ENCODE data around the gene CTSZ. TPM values are rescaled to one million over a fixed set of nuclear protein-coding genes. Genes with fewer than 3 reads are reported as not detected.

Gene CTSZ
- total RNA-seq = 10 to 100 TPM; 17.3 to 17.9 TPM

DNA sequence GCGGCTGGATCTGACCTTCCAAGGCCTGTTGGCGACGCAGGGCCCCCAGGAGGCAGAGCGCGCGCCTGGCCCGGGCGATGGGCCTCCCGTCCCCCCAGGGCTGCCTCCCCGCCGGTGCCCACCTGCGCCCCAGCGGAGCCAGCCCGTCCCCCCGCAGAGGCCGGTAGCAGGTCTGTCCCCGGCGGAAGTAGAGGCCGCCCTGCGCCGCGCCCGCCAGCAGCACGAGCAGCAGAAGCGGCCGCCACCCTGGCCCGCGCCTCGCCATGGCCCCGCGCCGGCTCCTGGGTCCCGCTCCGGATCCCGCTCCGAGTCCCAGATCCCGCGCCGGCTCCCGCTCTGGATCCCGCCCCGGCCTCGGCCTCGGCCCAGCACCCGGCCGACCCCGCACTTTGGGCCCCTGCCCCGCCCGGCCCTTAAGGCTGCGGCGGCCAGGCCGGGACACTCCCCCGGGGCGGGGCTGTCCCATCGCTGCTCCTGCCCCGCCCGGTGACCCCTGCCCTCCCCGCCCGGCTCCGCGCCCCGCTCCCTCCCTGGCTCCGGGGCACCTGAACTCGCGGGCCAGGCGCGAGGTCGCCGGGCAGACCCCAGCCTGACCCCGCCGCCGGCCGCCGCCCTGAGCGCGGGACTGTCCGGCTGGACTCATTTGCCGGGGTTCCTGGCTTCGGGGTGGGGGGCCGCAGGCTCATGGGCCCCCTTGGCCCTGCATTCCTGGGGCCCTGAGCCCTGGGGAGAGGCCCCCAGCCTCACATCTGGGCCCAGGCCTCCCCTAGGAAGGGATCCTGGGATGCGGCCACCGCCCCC is at the start of gene CTSZ:
CTSZ (minus strand) TSS at position 391 of the 801 bp plus-strand sequence; CDS start at position 265, 126 bp downstream.
- Mint-ChIP-seq H3K9me3 (no peaks in the 10 kb centered on the region), H3K27ac (no peak within 1 kb of the TSS), H3K4me3 (peak within 1 kb of the TSS; percentile 73), H3K36me3 (ENCODE audit: low read depth) (no peaks in the 10 kb centered on the region), H3K27me3 (ENCODE audit: low read depth) (no peaks in the 10 kb centered on the region), H3K4me1 (ENCODE audit: low read depth) (peaks cover 31% of the 10 kb centered on the region)
- intact Hi-C loops (cut with micrococcal nuclease) = loop anchor here (1.0 kb wide), 1 partner anchor 25 kb away; the partner anchor contains the start of gene ATP5F1E
- CTCF ChIA-PET = no interaction called here
- peak; percentile 43 for DNase-seq

DNA sequence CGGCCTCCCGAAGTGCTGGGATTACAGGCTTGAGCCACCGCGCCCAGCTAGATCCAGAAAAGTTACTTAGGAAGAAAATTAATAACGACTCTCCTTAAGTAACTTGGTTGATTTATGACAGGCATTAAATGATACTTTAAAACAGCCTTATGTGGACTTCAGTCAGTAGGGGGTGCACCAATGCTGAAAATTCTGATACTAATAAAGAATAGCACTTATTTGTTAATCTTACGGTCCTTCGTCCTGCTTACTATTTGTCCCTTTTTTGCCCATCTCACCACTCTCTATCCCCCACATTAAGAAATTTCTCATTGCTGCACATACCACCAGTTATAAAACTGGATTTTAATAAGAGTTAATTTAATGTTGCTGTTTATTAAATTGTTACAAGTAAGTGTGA is 48.2 kb upstream of the CTSZ start:
- H3K9me3 Mint-ChIP-seq = no peaks in the 10 kb centered on the region
- CTCF ChIA-PET = interaction anchor here (0.7 to 1.8 kb wide), 4 partner anchors 9 to 347 kb away, joined by 3 to 5 read pairs (median 4); no protein-coding TSS in a partner anchor
- H3K27ac Mint-ChIP-seq = no peak overlapping the region
- no peaks in the 10 kb centered on the region for H3K36me3 Mint-ChIP-seq (ENCODE audit: low read depth)
- no peak overlapping the region for H3K4me3 Mint-ChIP-seq
- peaks cover 5% of the 10 kb centered on the region for H3K27me3 Mint-ChIP-seq (ENCODE audit: low read depth)
- H3K4me1 Mint-ChIP-seq (ENCODE audit: low read depth) = no peaks in the 10 kb centered on the region
- no peak for DNase-seq
- intact Hi-C loops (cut with micrococcal nuclease) = loop anchor here (1.0 kb wide), 1 partner anchor 32 kb away; no protein-coding TSS in a partner anchor

DNA sequence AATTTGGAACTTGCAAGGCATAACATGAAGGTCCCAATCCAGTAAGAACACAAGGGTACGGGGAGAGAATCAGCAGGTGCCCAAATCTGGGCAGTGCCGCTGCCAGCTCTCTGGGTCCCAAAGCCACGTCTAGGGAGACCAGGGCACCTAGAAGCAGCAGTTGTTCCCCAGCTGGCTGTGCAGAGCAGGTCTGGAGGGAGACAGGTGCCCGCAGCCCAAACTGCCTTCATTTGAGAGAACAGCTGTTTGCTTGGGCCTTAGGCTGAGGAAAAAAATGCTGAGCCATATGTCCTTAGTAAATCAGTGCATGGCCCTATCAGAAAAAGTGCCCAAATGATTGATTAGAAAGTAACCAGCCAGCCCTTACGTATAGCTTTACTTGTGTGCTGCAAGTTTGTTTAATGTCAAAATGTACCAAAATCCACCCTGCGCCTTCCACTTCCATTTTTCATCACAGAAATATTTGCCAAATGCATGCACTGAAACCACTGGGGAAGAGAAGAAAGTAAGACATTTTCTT is 44.7 kb upstream of the CTSZ start:
- CTCF ChIA-PET = interaction anchor here (1.0 kb wide), 1 partner anchor 156 kb away, joined by 3 read pairs; no protein-coding TSS in a partner anchor
- Mint-ChIP-seq H3K4me1 (ENCODE audit: low read depth) (peaks cover 10% of the 10 kb centered on the region), H3K4me3 (no peak overlapping the region), H3K9me3 (no peaks in the 10 kb centered on the region), H3K36me3 (ENCODE audit: low read depth) (no peaks in the 10 kb centered on the region), H3K27ac (no peak overlapping the region), H3K27me3 (ENCODE audit: low read depth) (peaks cover 8% of the 10 kb centered on the region)
- intact Hi-C loops (cut with micrococcal nuclease) = no loop called here
- no peak for DNase-seq

DNA sequence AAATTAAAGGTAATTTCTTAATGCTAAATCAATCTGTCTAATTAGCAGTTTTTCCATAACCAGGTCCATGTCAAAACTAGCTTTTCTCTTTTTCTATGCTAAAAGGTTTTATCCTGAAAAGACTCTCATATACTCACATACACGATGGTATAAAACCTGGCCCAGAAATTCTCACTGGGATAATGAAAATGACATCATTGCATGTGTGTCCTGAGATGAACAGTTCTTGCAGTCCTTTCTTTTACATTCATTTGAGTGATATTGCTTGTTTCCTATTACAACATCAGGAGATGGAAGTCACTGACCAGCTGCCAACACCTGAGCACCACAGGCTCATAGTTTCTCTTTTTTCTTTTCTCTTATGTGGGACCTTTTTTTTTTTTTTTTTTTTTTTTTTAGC is 43.4 kb upstream of the CTSZ start:
- Mint-ChIP-seq H3K4me3 (no peak overlapping the region), H3K27ac (no peak overlapping the region), H3K36me3 (ENCODE audit: low read depth) (no peaks in the 10 kb centered on the region), H3K9me3 (no peaks in the 10 kb centered on the region), H3K27me3 (ENCODE audit: low read depth) (peaks cover 8% of the 10 kb centered on the region), H3K4me1 (ENCODE audit: low read depth) (peaks cover 10% of the 10 kb centered on the region)
- no peak for DNase-seq
- CTCF ChIA-PET = interaction anchor here (0.6 to 1.0 kb wide), 2 partner anchors 157 to 188 kb away, joined by 3 read pairs; no protein-coding TSS in a partner anchor
- intact Hi-C loops (cut with micrococcal nuclease) = no loop called here

DNA sequence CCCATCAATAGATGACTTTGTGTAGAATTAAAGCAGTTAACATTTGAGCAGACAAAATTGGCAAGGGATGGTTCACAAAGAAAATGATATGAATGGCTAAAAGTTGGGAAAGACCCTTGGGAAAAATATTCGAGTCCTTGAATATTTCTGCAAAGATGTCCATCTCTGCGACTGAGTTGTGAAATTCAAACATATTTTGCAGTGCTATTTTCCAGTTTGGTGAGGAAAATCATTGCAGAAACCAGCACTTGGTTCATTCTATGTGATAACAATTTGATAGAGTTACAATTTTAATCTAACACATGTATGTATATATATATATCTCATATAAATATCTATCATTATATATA is 41.6 kb upstream of the CTSZ start:
- CTCF ChIA-PET = no interaction called here
- intact Hi-C loops (cut with micrococcal nuclease) = no loop called here
- peaks cover 13% of the 10 kb centered on the region for H3K4me1 Mint-ChIP-seq (ENCODE audit: low read depth)
- no peak overlapping the region for H3K4me3 Mint-ChIP-seq
- H3K9me3 Mint-ChIP-seq = no peaks in the 10 kb centered on the region
- H3K36me3 Mint-ChIP-seq (ENCODE audit: low read depth) = no peaks in the 10 kb centered on the region
- no peak for DNase-seq
- H3K27ac Mint-ChIP-seq = no peak overlapping the region
- H3K27me3 Mint-ChIP-seq (ENCODE audit: low read depth) = peaks cover 3% of the 10 kb centered on the region

DNA sequence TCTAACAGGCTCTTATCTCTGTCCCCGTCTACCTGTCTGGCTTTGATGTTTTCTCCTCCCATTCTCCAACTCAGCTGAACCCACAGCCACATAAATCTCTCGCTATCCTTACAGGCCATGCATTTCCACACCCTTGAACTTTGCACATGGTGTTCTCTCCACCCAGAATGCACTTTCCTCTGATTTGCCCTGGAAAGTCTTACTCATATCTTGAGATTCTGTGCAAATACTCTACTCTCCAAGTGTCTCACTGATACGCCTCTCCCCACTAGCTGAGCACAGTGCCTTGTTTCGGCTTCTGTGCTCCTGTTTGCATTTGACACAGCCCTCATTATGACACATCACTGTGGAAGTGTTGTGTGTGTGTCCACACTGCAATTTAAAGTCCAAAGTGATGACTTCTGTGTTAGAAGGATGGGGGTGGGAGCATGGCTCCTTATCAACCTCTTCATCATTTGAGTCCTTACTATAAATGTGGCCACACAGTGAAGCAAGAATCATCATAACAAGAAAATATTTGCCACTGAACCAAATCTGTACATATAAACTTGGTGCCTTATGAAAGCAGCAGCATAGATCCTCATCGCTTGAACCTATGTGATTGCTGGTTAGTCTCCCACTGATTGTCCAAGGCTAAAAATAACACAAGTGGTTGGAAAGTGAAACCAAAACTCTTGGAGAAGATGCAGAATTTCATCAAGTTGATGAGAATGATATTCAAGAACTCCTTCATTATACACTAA is 41.1 kb upstream of the CTSZ start:
- no peak for DNase-seq
- intact Hi-C loops (cut with micrococcal nuclease) = no loop called here
- CTCF ChIA-PET = no interaction called here

DNA sequence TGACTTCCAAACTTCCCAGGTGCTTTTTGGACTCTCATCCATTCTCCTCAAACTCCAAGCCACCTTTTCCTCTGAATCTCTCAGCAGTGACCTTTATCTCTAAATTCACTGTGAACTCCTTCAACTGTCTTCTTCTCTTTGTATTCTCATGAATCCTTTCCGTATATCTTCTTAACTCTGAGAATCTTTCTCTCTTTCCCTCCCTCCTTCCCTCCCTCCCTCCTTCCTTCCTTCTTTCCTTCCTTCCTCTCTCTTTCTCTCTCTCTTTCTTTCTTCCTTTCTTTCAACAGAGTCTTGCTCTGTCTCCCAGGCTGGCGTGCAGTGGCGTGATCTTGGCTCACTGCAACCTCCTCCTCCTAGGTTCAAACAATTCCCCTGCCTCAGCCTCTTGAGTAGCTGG is 39.8 kb upstream of the CTSZ start:
- intact Hi-C loops (cut with micrococcal nuclease) = no loop called here
- Mint-ChIP-seq H3K9me3 (no peaks in the 10 kb centered on the region), H3K4me1 (ENCODE audit: low read depth) (peaks cover 20% of the 10 kb centered on the region), H3K27ac (no peak overlapping the region), H3K27me3 (ENCODE audit: low read depth) (peaks cover 3% of the 10 kb centered on the region), H3K36me3 (ENCODE audit: low read depth) (no peaks in the 10 kb centered on the region), H3K4me3 (no peak overlapping the region)
- CTCF ChIA-PET = no interaction called here
- no peak for DNase-seq

More for the DNA sequence above, 41.1 kb upstream of the CTSZ start:
- H3K27me3 Mint-ChIP-seq (ENCODE audit: low read depth) = peaks cover 3% of the 10 kb centered on the region
- H3K4me1 Mint-ChIP-seq (ENCODE audit: low read depth) = peaks cover 19% of the 10 kb centered on the region
- H3K4me3 Mint-ChIP-seq = no peak overlapping the region
- H3K36me3 Mint-ChIP-seq (ENCODE audit: low read depth) = no peaks in the 10 kb centered on the region
- H3K27ac Mint-ChIP-seq = no peak overlapping the region
- no peaks in the 10 kb centered on the region for H3K9me3 Mint-ChIP-seq

DNA sequence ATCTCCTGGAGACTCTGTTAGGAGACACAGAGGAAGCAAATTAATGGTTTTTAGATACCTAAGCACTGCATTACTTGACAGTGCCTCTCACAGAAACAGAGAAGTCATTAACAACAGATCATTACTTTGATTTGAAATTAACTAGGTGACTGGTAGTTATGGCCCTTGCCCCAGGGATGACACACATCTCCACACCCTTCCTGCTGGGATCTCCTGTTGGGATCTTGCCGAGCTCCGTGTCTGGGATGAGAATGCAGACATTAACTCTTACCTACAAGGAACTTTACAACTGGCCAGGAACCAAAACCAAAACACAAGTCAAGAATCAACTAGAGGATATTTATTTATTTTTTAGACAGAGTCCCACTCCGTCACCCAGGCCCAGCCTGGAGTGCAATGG is 37.7 kb upstream of the CTSZ start:
- Mint-ChIP-seq H3K4me3 (no peak overlapping the region), H3K36me3 (ENCODE audit: low read depth) (peaks cover 16% of the 10 kb centered on the region), H3K27ac (no peak overlapping the region), H3K9me3 (no peaks in the 10 kb centered on the region), H3K27me3 (ENCODE audit: low read depth) (peaks cover 3% of the 10 kb centered on the region), H3K4me1 (ENCODE audit: low read depth) (peaks cover 36% of the 10 kb centered on the region)
- DNase-seq = no peak
- CTCF ChIA-PET = no interaction called here
- intact Hi-C loops (cut with micrococcal nuclease) = loop anchor here (5.0 kb wide), 1 partner anchor 33 kb away; no protein-coding TSS in a partner anchor

DNA sequence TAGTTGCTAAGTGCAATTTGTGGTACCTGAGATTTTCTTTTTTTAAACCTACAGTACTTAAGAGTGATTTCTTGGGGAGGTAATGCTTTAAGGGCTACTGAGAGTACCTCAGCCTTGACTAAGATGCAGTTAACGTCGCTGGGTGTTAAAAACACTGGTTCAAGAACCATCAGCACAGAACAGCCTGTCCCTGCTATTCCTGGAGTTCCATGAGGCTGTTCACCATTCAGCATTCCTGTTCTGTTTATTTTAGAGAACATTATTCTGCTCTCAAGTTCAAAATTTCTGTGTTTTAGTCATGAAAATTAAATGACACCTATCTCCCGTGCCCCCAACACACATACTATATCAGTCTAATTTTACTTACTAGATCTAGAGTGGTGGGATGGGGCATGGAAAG is 37.2 kb upstream of the CTSZ start:
- no peak for DNase-seq
- H3K27ac Mint-ChIP-seq = peak overlapping the region; percentile 9
- CTCF ChIA-PET = interaction anchor here (1.4 to 1.8 kb wide), 2 partner anchors 163 to 178 kb away, joined by 7 to 10 read pairs; no protein-coding TSS in a partner anchor
- H3K4me1 Mint-ChIP-seq (ENCODE audit: low read depth) = peaks cover 39% of the 10 kb centered on the region
- H3K27me3 Mint-ChIP-seq (ENCODE audit: low read depth) = peaks cover under 1% of the 10 kb centered on the region
- no peaks in the 10 kb centered on the region for H3K9me3 Mint-ChIP-seq
- intact Hi-C loops (cut with micrococcal nuclease) = loop anchor here (5.0 kb wide), 1 partner anchor 33 kb away; no protein-coding TSS in a partner anchor
- no peak overlapping the region for H3K4me3 Mint-ChIP-seq
- H3K36me3 Mint-ChIP-seq (ENCODE audit: low read depth) = peaks cover 17% of the 10 kb centered on the region

DNA sequence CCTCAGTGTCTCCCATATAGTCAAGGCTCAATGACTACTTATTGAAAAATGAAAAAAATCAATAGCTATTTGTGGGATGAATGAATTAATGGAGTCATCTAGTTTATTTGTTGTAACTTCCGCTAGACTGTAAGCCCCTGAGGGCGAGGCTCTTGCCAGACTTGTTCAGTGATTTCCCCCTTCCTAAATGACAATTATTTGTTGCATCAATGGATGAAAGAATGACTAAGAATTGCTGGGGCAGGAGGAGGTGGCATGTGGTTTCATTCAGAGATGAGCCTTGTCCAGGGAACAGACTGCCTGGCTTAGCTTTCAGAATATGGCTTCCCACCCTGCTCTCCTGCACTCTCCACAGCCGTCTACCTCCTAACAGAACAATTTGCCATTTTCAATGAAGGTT is 36.6 kb upstream of the CTSZ start:
- intact Hi-C loops (cut with micrococcal nuclease) = loop anchor here (5.0 kb wide), 1 partner anchor 34 kb away; no protein-coding TSS in a partner anchor
- no peaks in the 10 kb centered on the region for H3K27me3 Mint-ChIP-seq (ENCODE audit: low read depth)
- H3K27ac Mint-ChIP-seq = peak overlapping the region; percentile 78
- peaks cover 17% of the 10 kb centered on the region for H3K36me3 Mint-ChIP-seq (ENCODE audit: low read depth)
- no peak for DNase-seq
- no peaks in the 10 kb centered on the region for H3K9me3 Mint-ChIP-seq
- peak overlapping the region; percentile 75 for H3K4me3 Mint-ChIP-seq
- peaks cover 44% of the 10 kb centered on the region for H3K4me1 Mint-ChIP-seq (ENCODE audit: low read depth)
- CTCF ChIA-PET = interaction anchor here (1.2 to 1.8 kb wide), 3 partner anchors 12 to 178 kb away, joined by 6 to 10 read pairs (median 7); partner anchors contain the start of gene ATP5F1E

DNA sequence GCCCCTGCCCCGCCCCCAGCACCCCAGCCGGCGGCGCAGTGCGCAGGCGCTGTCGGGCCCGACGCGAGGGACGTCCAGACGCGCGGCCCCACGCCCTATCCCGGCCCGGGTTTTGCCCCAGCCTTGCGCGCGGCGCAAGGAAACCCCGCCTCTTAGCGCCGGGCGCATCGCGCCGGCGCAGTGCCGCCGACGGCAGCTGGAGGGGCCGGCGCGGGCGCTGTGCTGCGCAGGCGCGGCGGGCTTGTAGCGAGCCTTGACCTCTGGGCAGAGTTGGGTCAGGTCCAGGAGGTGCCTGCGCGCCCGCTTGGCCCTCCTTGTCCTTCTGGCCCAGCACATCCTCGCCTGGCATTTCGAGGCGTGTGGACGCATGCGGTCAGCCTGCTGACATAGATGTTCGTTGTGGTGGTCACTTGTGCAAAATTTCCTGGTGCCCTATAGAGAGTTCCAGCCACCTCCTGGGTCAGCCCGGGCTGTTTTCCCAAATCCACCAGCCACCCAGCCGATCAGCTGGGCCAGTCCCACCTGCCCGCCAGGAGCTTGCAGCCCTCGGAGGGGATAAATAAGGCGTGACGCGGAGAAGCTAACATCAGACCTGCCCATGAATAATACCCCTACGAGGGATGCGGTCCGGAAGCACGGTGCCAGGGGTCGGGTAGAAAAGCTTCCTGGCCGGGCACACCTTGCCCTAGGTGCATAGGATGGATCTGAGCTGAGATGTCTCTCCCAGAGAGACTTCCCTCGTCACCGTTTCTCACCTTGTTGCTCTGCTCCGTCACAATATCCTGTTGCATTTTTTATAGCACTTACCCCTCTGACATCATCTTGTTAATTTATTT is 36.0 kb upstream of the CTSZ start:
- peaks cover 20% of the 10 kb centered on the region for H3K36me3 Mint-ChIP-seq (ENCODE audit: low read depth)
- peak; percentile 92 for DNase-seq
- H3K27me3 Mint-ChIP-seq (ENCODE audit: low read depth) = no peaks in the 10 kb centered on the region
- H3K27ac Mint-ChIP-seq = peak overlapping the region; percentile 84
- no peaks in the 10 kb centered on the region for H3K9me3 Mint-ChIP-seq
- H3K4me1 Mint-ChIP-seq (ENCODE audit: low read depth) = peaks cover 40% of the 10 kb centered on the region
- intact Hi-C loops (cut with micrococcal nuclease) = loop anchor here (1.0 to 5.0 kb wide), 4 partner anchors 11 to 120 kb away; partner anchors contain the start of genes ATP5F1E, NELFCD and ZNF831
- H3K4me3 Mint-ChIP-seq = peak overlapping the region; percentile 93
- CTCF ChIA-PET = interaction anchor here (1.2 to 1.8 kb wide), 3 partner anchors 11 to 179 kb away, joined by 6 to 10 read pairs (median 7); partner anchors contain the start of gene ATP5F1E
